K562 (cell line): ENCODE measurements around the gene RPE. TPM values are rescaled to one million over a fixed set of nuclear protein-coding genes. Genes with fewer than 3 reads are reported as not detected.

Experiments used
- CBFA2T2 ChIP-seq: fragments of 450-650 bp; conservative IDR thresholded peaks from 2 replicates; pipeline ENCODE4 v1.6.1; 2017; ENCODE audit warnings: mild to moderate bottlenecking
- CEBPB ChIP-seq: fragments of 450-650 bp; IDR thresholded peaks from 2 replicates; pipeline ENCODE4 v1.6.1; 2016; ENCODE audit warnings: missing genetic modification characterization, missing compliant biosample characterization
- FOXJ3 ChIP-seq: sonication (generic); formaldehyde crosslinking; IDR thresholded peaks from 2 replicates; pipeline ENCODE4 v1.4.0; 2020; ENCODE audit warnings: mild to moderate bottlenecking, missing genetic modification reagents
- HOXB6 ChIP-seq: fragments of 250-450 bp; sonication (Bioruptor Pico); IDR thresholded peaks from 2 replicates; pipeline ENCODE4 v1.5.1; 2022; ENCODE audit warnings: mild to moderate bottlenecking, borderline replicate concordance
- HSF4 ChIP-seq: fragments of 250-450 bp; sonication (Bioruptor Pico); IDR thresholded peaks from 2 replicates; pipeline ENCODE4 v2.1.2; 2022; ENCODE audit warnings: mild to moderate bottlenecking, moderate library complexity, borderline replicate concordance
- KAT2B ChIP-seq: IDR thresholded peaks from one replicate; pipeline ENCODE4 v1.6.1; 2012; ENCODE audit warnings: low read depth, mild to moderate bottlenecking, control low read depth, inconsistent platforms, low read length, moderate library complexity
- KDM4B ChIP-seq, 2 experiments: fragments of 450-650 bp in 1 of 2; sonication (generic) in 1 of 2; IDR thresholded peaks; 2 replicates each; pipeline ENCODE4 v1.6.1; 2016 to 2017; ENCODE audit warnings: borderline replicate concordance in 2 of 2, antibody characterized with exemption in 1 of 2, low read depth in 1 of 2, mild to moderate bottlenecking in 1 of 2
- MCM7 ChIP-seq, 2 experiments: fragments of 450-650 bp; IDR thresholded peaks; 2 replicates each; pipeline ENCODE4 v1.6.1; 2016 to 2018
- NCOA6 ChIP-seq: fragments of 450-650 bp; IDR thresholded peaks from 2 replicates; pipeline ENCODE4 v1.6.1; 2017; ENCODE audit warnings: mild to moderate bottlenecking
- POLR3G ChIP-seq: IDR thresholded peaks from 2 replicates; pipeline ENCODE4 v1.6.1; 2011; ENCODE audit not compliant: insufficient read length, insufficient replicate concordance; ENCODE audit errors: extremely low read depth
- PYGO2 ChIP-seq: fragments of 450-650 bp; IDR thresholded peaks from 2 replicates; pipeline ENCODE4 v1.6.1; 2016; ENCODE audit warnings: mild to moderate bottlenecking, missing genetic modification characterization, moderate library complexity, missing compliant biosample characterization
- RBM34 ChIP-seq: fragments of 200-400 bp; formaldehyde crosslinking; IDR thresholded peaks from 2 replicates; pipeline ENCODE4 v1.6.1; 2018; ENCODE audit warnings: low read length, borderline replicate concordance; ENCODE audit not compliant: insufficient read depth
- SAFB2 ChIP-seq: fragments of 200-400 bp; formaldehyde crosslinking; IDR thresholded peaks from 2 replicates; pipeline ENCODE4 v1.6.1; 2018; ENCODE audit warnings: borderline replicate concordance, low read length, low read depth, moderate library complexity; ENCODE audit not compliant: severe bottlenecking
- SMARCA4 ChIP-seq: fragments of 450-650 bp; IDR thresholded peaks from 2 replicates; pipeline ENCODE4 v1.6.1; 2016
- SMARCE1 ChIP-seq: fragments of 450-650 bp; IDR thresholded peaks from 2 replicates; pipeline ENCODE4 v1.7.1; 2016; ENCODE audit warnings: mild to moderate bottlenecking
- SPI1 ChIP-seq: IDR thresholded peaks from 2 replicates; pipeline ENCODE4 v1.6.1; 2011; ENCODE audit warnings: low read depth, low read length, control low read depth, borderline replicate concordance
- TEAD1 ChIP-seq, 2 experiments: fragments of 450-650 bp in 1 of 2; sonication (generic) in 1 of 2; formaldehyde crosslinking; IDR thresholded peaks; 2 replicates each; pipeline versions ENCODE4 v1.4.0 to v1.8.0; 2020 to 2022; ENCODE audit warnings: mild to moderate bottlenecking in 2 of 2, missing genetic modification reagents in 1 of 2
- ZBED1 ChIP-seq: IDR thresholded peaks from 2 replicates; pipeline ENCODE4 v1.6.1; 2014
- ZFP30 ChIP-seq: fragments of 250-450 bp; sonication (Bioruptor Pico); IDR thresholded peaks from 2 replicates; pipeline ENCODE4 v1.8.0; 2022; ENCODE audit warnings: moderate library complexity, mild to moderate bottlenecking, inconsistent platforms, borderline replicate concordance
- ZFPM2 ChIP-seq: fragments of 250-450 bp; sonication (Bioruptor Pico); IDR thresholded peaks from 2 replicates; pipeline ENCODE4 v1.5.1; 2022; ENCODE audit warnings: mild to moderate bottlenecking
- ZNF12 ChIP-seq: sonication (generic); formaldehyde crosslinking; IDR thresholded peaks from 2 replicates; pipeline ENCODE4 v1.4.0; 2020; ENCODE audit warnings: mild to moderate bottlenecking, missing genetic modification reagents
- ZNF134 ChIP-seq: fragments of 250-450 bp; sonication (Bioruptor Pico); conservative IDR thresholded peaks from 2 replicates; pipeline ENCODE4 v1.4.0; 2020
- ZNF143 ChIP-seq: sonication (generic); formaldehyde crosslinking; IDR thresholded peaks from 2 replicates; pipeline ENCODE4 v1.9.0; 2022; ENCODE audit warnings: mild to moderate bottlenecking, missing genetic modification reagents
- ZNF384 ChIP-seq: IDR thresholded peaks from 2 replicates; pipeline ENCODE4 v1.6.1; 2012; ENCODE audit warnings: low read depth, low read length, improper control_type of control experiment
- ZSCAN29 ChIP-seq: fragments of 450-650 bp; IDR thresholded peaks from 2 replicates; pipeline ENCODE4 v1.6.1; 2017
- polyA plus RNA-seq, 8 experiments: library from polyadenylated mRNA; depleted of rRNA in 4 of 8; stranded (reverse) in 5 of 8; unstranded in 3 of 8; fragments of >200 nt; fragmentation: Nextera tagmentation in 2 of 8; fragmentation: Illumina TruSeq in 1 of 8; extraction: Ambion mirVana in 2 of 8; extraction: Trizol in 1 of 8; gene quantifications; 2 replicates each; pipeline versions ENCODE4 v1.2.1 to v1.2.3, GENCODE V29; 2011 to 2014; ENCODE audit warnings: inconsistent platforms in 1 of 8, missing spikeins in 1 of 8
- total RNA-seq, 7 experiments: library from RNA; depleted of rRNA in 6 of 7; stranded (reverse); fragments of >200 nt in 6 of 7; fragmentation: Illumina TruSeq in 2 of 7; extraction: Trizol in 2 of 7; gene quantifications; 2 replicates each; pipeline versions ENCODE4 v1.2.1 to v1.2.3, GENCODE V29; 2011 to 2021; ENCODE audit warnings: low replicate concordance in 1 of 7
- TF ChIP-seq, protein P1 (sequence below): sonication (generic); formaldehyde crosslinking; IDR thresholded peaks from 2 replicates; pipeline ENCODE4 v1.8.0; 2022; ENCODE audit warnings: missing genetic modification reagents, mild to moderate bottlenecking, moderate library complexity, borderline replicate concordance
- TF ChIP-seq, protein P2 (sequence below): IDR thresholded peaks from 2 replicates; pipeline ENCODE4 v1.6.1; 2014; ENCODE audit warnings: antibody characterized with exemption
- TF ChIP-seq, protein P3 (sequence below), 2 experiments: fragments of 150-350 bp in 1 of 2; IDR thresholded peaks; 2 replicates each; pipeline ENCODE4 v1.6.1; 2012 to 2016; ENCODE audit warnings: low read depth in 2 of 2, low read length in 2 of 2, mild to moderate bottlenecking in 1 of 2, moderate library complexity in 1 of 2

Gene RPE
- total and polyA plus RNA-seq, 9 of the 15 experiments (the other 6 are each of a cell fraction or from before 2014, with no cell fraction given) = 33.5 to 65.3 (median 50.4) TPM

DNA sequence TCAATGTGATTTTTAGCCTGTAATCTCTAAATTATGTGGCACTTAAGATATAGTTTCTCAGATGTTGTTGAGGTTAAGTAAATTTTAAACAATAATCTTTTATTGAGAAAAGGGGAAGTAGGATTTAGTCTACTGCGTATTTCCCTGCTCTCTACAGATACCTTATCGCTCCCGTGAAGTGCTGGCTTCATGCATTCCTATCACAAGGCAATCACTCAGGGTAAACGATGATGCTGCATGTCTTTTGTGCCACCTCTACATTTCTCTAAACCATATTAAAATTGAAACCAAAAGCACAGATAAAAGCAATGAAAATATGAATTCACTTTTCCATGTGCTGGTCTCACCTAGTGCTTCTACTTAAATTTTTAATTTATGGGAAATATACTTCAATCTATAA is 14.4 kb upstream of the RPE start (continued):
- TF ChIP-seq KDM4B (IDR thresholded peaks at IDR 0.05; ENCODE audit: borderline replicate concordance in 2 of 2, low read depth in 1 of 2) = no peak
- peak; percentile 82 for TF ChIP-seq SPI1
- TF ChIP-seq SAFB2 = no peak
- TF ChIP-seq, protein P1, sequence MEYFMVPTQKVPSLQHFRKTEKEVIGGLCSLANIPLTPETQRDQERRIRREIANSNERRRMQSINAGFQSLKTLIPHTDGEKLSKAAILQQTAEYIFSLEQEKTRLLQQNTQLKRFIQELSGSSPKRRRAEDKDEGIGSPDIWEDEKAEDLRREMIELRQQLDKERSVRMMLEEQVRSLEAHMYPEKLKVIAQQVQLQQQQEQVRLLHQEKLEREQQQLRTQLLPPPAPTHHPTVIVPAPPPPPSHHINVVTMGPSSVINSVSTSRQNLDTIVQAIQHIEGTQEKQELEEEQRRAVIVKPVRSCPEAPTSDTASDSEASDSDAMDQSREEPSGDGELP (CRISPR knock-in tag) = no peak
- TF ChIP-seq NCOA6 = no peak
- no peak for TF ChIP-seq ZSCAN29
- TF ChIP-seq ZNF12 = no peak
- TF ChIP-seq ZNF134 (CRISPR knock-in tag) = no peak
- no peak for TF ChIP-seq POLR3G
- TF ChIP-seq ZNF143 (CRISPR knock-in tag) = no peak
- TF ChIP-seq ZFPM2 (CRISPR knock-in tag) = no peak
- TF ChIP-seq, protein P2, sequence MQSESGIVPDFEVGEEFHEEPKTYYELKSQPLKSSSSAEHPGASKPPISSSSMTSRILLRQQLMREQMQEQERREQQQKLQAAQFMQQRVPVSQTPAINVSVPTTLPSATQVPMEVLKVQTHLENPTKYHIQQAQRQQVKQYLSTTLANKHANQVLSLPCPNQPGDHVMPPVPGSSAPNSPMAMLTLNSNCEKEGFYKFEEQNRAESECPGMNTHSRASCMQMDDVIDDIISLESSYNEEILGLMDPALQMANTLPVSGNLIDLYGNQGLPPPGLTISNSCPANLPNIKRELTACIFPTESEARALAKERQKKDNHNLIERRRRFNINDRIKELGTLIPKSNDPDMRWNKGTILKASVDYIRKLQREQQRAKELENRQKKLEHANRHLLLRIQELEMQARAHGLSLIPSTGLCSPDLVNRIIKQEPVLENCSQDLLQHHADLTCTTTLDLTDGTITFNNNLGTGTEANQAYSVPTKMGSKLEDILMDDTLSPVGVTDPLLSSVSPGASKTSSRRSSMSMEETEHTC = no peak
- no peak for TF ChIP-seq CEBPB
- TF ChIP-seq KAT2B = no peak
- TF ChIP-seq MCM7 (IDR thresholded peaks at IDR 0.05) = no peak
- peak; percentile 58 for TF ChIP-seq CBFA2T2
- TF ChIP-seq, protein P3, sequence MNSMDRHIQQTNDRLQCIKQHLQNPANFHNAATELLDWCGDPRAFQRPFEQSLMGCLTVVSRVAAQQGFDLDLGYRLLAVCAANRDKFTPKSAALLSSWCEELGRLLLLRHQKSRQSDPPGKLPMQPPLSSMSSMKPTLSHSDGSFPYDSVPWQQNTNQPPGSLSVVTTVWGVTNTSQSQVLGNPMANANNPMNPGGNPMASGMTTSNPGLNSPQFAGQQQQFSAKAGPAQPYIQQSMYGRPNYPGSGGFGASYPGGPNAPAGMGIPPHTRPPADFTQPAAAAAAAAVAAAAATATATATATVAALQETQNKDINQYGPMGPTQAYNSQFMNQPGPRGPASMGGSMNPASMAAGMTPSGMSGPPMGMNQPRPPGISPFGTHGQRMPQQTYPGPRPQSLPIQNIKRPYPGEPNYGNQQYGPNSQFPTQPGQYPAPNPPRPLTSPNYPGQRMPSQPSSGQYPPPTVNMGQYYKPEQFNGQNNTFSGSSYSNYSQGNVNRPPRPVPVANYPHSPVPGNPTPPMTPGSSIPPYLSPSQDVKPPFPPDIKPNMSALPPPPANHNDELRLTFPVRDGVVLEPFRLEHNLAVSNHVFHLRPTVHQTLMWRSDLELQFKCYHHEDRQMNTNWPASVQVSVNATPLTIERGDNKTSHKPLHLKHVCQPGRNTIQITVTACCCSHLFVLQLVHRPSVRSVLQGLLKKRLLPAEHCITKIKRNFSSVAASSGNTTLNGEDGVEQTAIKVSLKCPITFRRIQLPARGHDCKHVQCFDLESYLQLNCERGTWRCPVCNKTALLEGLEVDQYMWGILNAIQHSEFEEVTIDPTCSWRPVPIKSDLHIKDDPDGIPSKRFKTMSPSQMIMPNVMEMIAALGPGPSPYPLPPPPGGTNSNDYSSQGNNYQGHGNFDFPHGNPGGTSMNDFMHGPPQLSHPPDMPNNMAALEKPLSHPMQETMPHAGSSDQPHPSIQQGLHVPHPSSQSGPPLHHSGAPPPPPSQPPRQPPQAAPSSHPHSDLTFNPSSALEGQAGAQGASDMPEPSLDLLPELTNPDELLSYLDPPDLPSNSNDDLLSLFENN (IDR thresholded peaks at IDR 0.05; ENCODE audit: low read depth in 2 of 2, low read length in 2 of 2) = no peak; a peak in 1 of 4 replicates
- no peak for TF ChIP-seq FOXJ3 (CRISPR knock-in tag)
- no peak for TF ChIP-seq HSF4 (CRISPR knock-in tag)
- peak; percentile 91; the same call in 1 of the 2 replicates for TF ChIP-seq SMARCE1
- no peak for TF ChIP-seq RBM34
- TF ChIP-seq TEAD1 (CRISPR knock-in tag; IDR thresholded peaks at IDR 0.05) = 0 out of 4 replicates have a peak, but pooled peaks of 1 of the 2 experiments have one; percentile 40
- TF ChIP-seq HOXB6 = no peak
- TF ChIP-seq SMARCA4 = peak; percentile 86
- no peak for TF ChIP-seq ZBED1
- TF ChIP-seq ZFP30 (CRISPR knock-in tag) = no peak
- TF ChIP-seq ZNF384 = no peak
- TF ChIP-seq PYGO2 = no peak
